Natural killer cell treated with Interleukin-12 subunit alpha and Interleukin-12 subunit beta and Interleukin-15 and Interleukin-18, amount 100 ng/mL, for 72 hours (primary cell): ENCODE results near the gene UBE2L5. TPM values are rescaled to one million over a fixed set of nuclear protein-coding genes. Genes with fewer than 3 reads are reported as not detected.
A peak's percentile ranks its signal among the peaks of the same experiment; 100 is the strongest.
"Not testable (repeated sequence)": the region's sequence is repeated elsewhere in the genome, so short reads cannot be mapped to it uniquely, and the experiment has no call there.

Experiments
- ATAC-seq, 2 donors: fragments of 150-1000 bp; cut with Tn5 transposase in 1 of 2; sonication (Bioruptor Pico), chemical (Tn5 transposase) in 1 of 2; 2 replicates each; pipeline ENCODE4 v1.10.0; 2021
- DNase-seq: peaks from one replicate; pipeline ENCODE4 v3.0.0; 2022; ENCODE audit warnings: low spot score
- H3K27ac Mint-ChIP-seq, 2 donors: 1 replicate in 1 of 2; 2 replicates in 1 of 2; pipeline ENCODE4 v1.8.0; 2022; ENCODE audit warnings: mixed read lengths in 2 of 2, mild to moderate bottlenecking in 1 of 2, moderate library complexity in 1 of 2
- H3K27me3 Mint-ChIP-seq, 2 donors: 1 replicate in 1 of 2; 2 replicates in 1 of 2; pipeline ENCODE4 v1.8.0; 2022; ENCODE audit warnings: mixed read lengths in 2 of 2
- H3K36me3 Mint-ChIP-seq: one replicate; pipeline ENCODE4 v1.8.0; 2022; ENCODE audit warnings: mixed read lengths
- H3K4me1 Mint-ChIP-seq, 2 donors: 1 replicate in 1 of 2; 2 replicates in 1 of 2; pipeline ENCODE4 v1.8.0; 2022; ENCODE audit warnings: low read depth in 2 of 2, mixed read lengths in 2 of 2, mild to moderate bottlenecking in 1 of 2
- H3K4me3 Mint-ChIP-seq: one replicate; pipeline ENCODE4 v1.8.0; 2022; ENCODE audit warnings: mixed read lengths
- H3K9me3 Mint-ChIP-seq: 2 replicates; pipeline ENCODE4 v1.8.0; 2022; ENCODE audit warnings: mixed read lengths
- total RNA-seq, 2 donors: library from RNA; stranded (reverse); gene quantifications; one replicate each; pipeline ENCODE4 v1.2.3, GENCODE V29; 2022

UBE2L5 gene
- total RNA-seq, 2 donors from 2014 or later = not detected

DNA sequence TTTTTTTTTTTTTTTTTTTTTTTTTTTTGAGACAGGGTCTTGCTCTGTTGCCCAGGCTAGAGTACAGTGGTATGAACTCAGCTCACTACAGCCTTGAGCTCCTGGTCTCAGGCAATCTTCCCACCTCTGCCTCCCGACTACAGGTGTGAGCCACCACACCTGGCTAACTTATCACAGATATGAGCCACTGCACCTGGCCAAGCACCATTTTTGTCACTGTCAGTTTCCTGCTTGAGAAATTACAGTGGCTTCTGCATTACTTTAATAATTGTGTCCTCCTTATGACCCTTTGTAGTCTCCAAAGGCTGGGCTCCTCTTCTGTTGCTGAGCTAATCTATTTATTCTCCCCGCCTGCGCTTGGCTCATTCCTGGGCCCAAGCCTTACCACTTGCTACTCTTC, 16.0 kb downstream of the UBE2L5 start:
- Mint-ChIP-seq H3K27me3 (peaks cover 0 to 6% of the 10 kb centered on the region in 2 donors), H3K4me1 (peaks cover 4% of the 10 kb centered on the region in 2 donors), H3K9me3 (no peaks in the 10 kb centered on the region), H3K4me3 (no peak overlapping the region), H3K36me3 (no peaks in the 10 kb centered on the region), H3K27ac (no peak overlapping the region)
- DNase-seq (no peak), ATAC-seq (no peak)

DNA sequence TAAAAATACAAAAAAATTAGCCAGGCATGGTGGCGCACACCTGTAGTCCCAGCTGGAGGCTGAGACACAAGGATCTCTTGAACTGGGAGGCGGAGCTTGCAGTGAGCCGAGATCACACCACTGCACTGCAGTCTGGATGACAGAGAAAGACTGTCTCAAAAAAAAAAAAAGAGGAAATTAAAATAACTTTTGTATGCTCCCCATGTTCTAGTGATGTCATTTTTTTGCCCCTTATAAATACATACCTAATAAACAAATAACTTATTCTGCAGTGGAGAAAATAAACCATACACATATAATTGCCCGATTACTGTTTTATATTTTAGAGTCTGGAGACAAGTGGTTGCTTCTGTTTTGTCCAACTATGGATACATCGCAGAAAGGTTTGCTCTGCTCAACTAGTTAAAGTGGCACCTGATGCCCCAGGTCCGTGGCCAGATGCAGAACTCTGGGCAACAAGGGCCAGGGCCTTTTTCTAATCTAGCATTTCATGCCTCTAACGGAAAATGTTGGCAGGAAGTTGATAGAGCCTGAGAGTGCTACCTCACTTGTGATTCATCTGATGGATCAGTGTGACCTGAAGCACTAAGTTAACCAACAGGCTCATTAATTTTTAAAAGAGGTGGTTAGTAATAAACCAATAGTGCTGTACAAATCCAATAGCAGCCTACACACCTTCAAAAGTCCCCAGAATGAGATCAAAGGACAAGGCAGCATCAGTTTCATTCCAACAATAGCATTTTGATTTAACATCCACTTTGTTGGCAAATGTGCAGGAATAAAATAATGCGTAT, 18.8 kb downstream of the UBE2L5 start:
- ATAC-seq = no peak

DNA sequence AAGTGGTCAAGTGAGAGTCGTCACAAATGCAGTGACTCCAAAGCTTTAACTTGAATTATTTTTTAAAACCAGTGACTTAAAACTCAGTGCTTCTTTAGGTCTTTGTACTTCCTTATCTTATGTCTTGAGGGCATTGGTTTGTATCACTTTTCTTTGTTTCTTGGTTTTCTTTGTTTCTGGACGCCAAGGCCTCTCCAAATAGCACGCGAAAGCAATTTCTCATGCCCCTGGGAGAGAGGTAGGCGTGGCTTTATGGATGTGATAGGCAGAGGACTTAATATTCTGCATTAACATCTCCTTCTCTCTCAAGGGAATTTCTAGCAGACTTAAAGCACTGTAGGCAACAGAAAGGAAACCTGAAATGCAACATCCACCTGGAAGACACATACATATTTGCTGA, 20.6 kb downstream of the UBE2L5 start:
- ATAC-seq = no peak

More for the DNA sequence above, 18.8 kb downstream of the UBE2L5 start:
- no peaks in the 10 kb centered on the region for H3K9me3 Mint-ChIP-seq
- H3K4me3 Mint-ChIP-seq = no peak overlapping the region
- H3K27ac Mint-ChIP-seq = peak overlapping the region in 1 of 2 donors; percentile 65
- H3K4me1 Mint-ChIP-seq = peaks cover 4 to 8% of the 10 kb centered on the region in 2 donors
- H3K27me3 Mint-ChIP-seq = peaks cover 3 to 6% of the 10 kb centered on the region in 2 donors
- H3K36me3 Mint-ChIP-seq = no peaks in the 10 kb centered on the region
- DNase-seq = no peak

DNA sequence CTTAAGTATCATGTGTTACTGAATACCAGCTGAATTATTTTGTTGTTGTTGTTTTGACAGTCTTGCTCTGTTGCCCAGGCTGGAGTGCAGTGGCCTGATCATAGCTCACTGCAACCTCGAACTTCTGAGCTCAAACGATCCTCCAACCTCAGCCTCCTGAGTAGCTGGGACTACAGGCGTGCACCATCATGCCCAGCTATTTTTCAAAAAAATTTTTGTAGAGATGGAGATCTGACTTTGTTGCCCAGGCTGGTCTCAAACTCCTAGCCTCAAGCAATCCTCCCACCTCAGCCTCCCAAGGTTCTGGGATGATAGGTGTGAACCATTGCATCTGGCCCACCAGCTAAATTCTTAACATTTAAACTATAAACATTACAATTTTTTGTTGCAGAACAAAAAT, 21.2 kb downstream of the UBE2L5 start:
- not testable (repeated sequence) for H3K27ac Mint-ChIP-seq, DNase-seq, H3K9me3 Mint-ChIP-seq, H3K27me3 Mint-ChIP-seq, H3K4me3 Mint-ChIP-seq, H3K36me3 Mint-ChIP-seq, ATAC-seq
- H3K4me1 Mint-ChIP-seq = peaks cover 4 to 10% of the 10 kb centered on the region in 2 donors

More for the DNA sequence above, 20.6 kb downstream of the UBE2L5 start:
- Mint-ChIP-seq H3K4me3 (no peak overlapping the region), H3K27me3 (peaks cover 4 to 6% of the 10 kb centered on the region in 2 donors), H3K4me1 (peaks cover 4 to 10% of the 10 kb centered on the region in 2 donors), H3K9me3 (no peaks in the 10 kb centered on the region), H3K36me3 (no peaks in the 10 kb centered on the region), H3K27ac (no peak overlapping the region)
- DNase-seq = no peak

DNA sequence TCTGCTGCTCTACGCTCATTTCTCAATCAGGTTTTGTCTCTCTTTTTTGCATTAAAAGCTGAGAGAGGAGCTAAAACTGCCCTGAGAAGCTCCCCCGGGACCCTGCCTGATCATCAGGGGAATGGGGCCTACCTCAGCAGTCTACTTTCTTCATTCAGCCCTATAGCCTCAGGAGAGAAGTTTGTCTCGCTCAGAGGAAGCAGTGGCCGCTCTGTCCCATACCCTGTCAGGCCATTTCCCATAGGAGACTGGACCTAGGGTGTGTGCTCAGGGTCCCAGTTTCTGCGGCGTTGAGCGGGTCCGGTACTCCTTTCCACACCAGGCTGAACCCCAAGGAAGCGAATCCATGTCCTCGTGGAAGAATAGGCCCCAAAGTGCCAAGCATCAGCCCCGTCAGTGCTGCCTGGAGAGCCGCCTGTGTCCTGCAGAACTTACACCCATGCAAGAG, 21.7 kb downstream of the UBE2L5 start:
- ATAC-seq = no peak
- no peak overlapping the region for H3K4me3 Mint-ChIP-seq

DNA sequence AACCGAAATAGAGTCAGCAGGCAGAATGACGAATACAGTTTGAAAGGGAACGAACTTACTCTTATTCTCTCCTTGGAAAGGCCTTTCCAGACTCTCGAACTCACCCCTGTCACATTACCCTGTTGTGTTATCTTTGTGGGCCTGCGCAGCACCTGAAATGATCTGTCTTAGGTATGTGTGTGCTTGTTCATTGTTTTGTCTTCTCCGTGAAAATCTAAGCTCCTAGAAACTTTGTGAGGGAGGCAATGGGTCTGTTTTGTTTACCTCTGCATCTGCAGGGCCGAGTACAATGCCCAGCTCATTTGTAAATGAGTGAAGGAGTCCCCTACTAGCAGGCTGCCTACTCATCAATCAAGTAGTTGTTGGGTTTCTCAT, 23.8 kb downstream of the UBE2L5 start:
- no peak for ATAC-seq
- no peaks in the 10 kb centered on the region for H3K9me3 Mint-ChIP-seq
- H3K4me3 Mint-ChIP-seq = peak overlapping the region; percentile 30
- H3K36me3 Mint-ChIP-seq = no peaks in the 10 kb centered on the region
- peaks cover 2 to 9% of the 10 kb centered on the region in 2 donors for H3K4me1 Mint-ChIP-seq
- H3K27ac Mint-ChIP-seq = no peak overlapping the region
- peaks cover 6% of the 10 kb centered on the region in 2 donors for H3K27me3 Mint-ChIP-seq
- DNase-seq = no peak

More for the DNA sequence above, 21.7 kb downstream of the UBE2L5 start:
- Mint-ChIP-seq H3K27ac (no peak overlapping the region), H3K27me3 (peaks cover 6% of the 10 kb centered on the region in 2 donors), H3K4me1 (peaks cover 4 to 10% of the 10 kb centered on the region in 2 donors), H3K36me3 (no peaks in the 10 kb centered on the region), H3K9me3 (no peaks in the 10 kb centered on the region)
- DNase-seq = no peak

DNA sequence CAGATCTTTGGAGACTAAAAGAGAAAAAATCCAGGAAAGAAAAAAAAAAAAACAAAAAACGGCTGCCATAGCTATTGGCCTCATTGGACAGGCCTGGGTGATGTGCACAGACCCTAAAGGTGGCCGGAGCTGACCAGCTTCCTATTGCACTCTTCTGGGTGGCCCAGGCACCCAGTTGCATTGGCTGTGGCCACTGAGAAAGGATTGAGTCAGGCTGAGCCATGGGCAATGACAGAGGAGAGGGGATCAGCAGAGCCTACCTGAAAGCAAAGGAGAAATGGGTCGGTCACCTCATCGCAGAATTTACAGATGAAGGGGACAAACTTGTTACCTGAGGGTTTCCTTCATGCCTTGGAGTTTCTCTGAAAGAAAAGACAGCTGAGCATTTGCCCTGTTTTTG, 26.1 kb downstream of the UBE2L5 start:
- Mint-ChIP-seq H3K27me3 (peaks cover 6% of the 10 kb centered on the region in 2 donors), H3K4me1 (peaks cover 0 to 6% of the 10 kb centered on the region in 2 donors), H3K9me3 (no peaks in the 10 kb centered on the region), H3K27ac (no peak overlapping the region), H3K36me3 (no peaks in the 10 kb centered on the region), H3K4me3 (no peak overlapping the region)
- DNase-seq (no peak), ATAC-seq (no peak)

DNA sequence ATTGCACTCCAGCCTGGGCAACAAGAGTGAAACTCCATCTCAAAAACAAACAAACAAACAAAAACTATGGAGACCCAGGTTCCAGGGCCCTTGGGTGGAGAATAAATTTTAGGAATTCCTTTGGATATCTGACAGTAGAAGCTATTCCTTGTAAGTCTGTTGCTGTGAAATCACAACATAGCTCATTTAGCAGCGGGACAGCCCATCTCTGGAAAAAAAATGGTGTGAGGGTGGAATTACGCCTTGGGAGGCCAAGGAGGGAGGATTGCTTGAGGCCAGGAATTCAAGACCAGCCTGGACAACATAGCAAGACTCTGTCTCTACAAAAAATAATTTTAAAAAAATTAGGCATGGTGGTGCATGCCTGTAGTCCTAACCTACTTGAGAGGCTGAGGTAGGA, 27.8 kb downstream of the UBE2L5 start:
- no peak for ATAC-seq
- no peak for DNase-seq
- Mint-ChIP-seq H3K36me3 (no peaks in the 10 kb centered on the region), H3K4me3 (no peak overlapping the region), H3K27me3 (peaks cover 6% of the 10 kb centered on the region in 2 donors), H3K4me1 (peaks cover 0 to 6% of the 10 kb centered on the region in 2 donors), H3K9me3 (no peaks in the 10 kb centered on the region), H3K27ac (no peak overlapping the region)

DNA sequence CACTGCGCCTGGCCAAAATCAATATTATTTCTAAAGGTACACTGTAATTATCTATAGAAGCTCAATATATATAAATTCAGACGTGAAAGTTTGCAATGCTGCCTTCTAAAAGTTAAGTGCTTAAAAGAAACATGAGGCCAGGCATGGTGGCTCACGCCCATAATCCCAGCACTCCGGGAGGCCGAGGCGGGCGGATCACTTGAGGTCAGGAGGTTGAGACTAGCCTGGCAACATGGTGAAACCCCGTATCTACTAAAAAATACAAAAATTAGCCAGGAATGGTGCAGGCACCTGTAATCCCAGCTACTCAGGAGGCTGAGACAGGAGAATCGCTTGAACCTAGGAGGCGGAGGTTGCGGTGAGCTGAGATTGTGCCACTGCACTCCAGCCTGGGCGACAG, 29.2 kb downstream of the UBE2L5 start:
- H3K36me3 Mint-ChIP-seq, DNase-seq, H3K9me3 Mint-ChIP-seq, H3K4me3 Mint-ChIP-seq, H3K4me1 Mint-ChIP-seq, H3K27me3 Mint-ChIP-seq, ATAC-seq, H3K27ac Mint-ChIP-seq: not testable (repeated sequence)

DNA sequence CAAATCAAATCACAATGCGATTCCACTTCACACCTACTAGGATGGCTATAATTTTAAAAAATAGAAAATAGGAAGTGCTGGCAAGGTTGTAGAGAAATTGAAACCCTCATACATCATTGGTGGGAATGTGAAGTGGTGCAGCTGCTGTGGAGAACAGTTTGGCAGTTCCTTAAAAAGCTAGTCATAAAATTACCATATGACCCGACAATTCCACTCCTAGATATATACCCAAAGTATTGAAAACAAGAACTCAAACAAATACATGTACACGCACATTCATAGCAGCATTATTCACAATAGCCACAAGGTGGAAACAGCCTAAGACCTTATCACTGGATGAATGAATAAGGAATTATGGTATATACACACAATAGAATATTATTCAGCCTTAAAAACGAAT, 31.4 kb downstream of the UBE2L5 start:
- H3K27me3 Mint-ChIP-seq = no peaks in the 10 kb centered on the region
- no peaks in the 10 kb centered on the region for H3K9me3 Mint-ChIP-seq
- no peak overlapping the region for H3K4me3 Mint-ChIP-seq
- no peaks in the 10 kb centered on the region for H3K36me3 Mint-ChIP-seq
- no peak overlapping the region for H3K27ac Mint-ChIP-seq
- DNase-seq (no peak), ATAC-seq (no peak)
- peaks cover 6 to 8% of the 10 kb centered on the region in 2 donors for H3K4me1 Mint-ChIP-seq

DNA sequence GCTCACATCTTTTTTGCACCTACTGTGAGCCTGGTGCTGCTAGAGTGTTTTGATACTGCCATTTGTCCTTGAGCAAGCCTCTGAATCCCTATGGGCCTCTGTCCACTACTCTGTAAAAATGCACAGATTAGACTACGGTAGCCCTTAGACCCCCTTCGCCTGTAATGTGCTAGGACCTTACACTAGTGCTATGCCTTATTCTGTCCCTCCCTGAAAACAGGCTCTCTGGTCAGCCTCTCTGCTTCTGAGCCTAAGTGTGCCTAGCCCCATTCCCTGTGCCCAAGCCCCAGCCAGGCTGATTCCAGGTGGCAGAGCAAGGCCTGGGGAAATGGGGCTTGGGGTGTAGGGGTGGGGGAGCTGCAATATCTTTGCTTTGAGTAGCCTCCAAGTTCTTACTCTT, 32.7 kb downstream of the UBE2L5 start:
- Mint-ChIP-seq H3K27ac (no peak overlapping the region), H3K4me1 (peaks cover 13 to 14% of the 10 kb centered on the region in 2 donors)

DNA sequence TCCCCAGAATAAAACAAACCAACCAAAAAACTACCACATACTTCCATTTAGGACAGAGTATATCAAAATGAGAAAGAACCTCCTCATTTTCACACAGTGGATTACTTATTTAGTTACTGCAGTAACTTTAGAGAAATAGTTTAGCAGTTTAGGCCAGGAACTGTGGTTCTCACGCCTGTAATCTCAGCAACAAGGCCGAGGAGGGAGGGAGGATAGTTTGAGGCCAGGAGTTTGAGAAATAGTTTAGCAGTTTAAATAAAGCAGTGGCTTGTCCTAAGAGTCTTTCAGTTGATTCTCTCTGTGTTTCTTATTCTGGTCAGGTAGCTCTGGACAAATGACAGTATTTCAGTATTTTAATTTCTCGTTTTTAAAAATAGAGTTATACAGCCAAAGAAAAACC, 34.0 kb downstream of the UBE2L5 start:
- DNase-seq (no peak), ATAC-seq (no peak)
- Mint-ChIP-seq H3K4me3 (no peak overlapping the region), H3K4me1 (peaks cover 15 to 16% of the 10 kb centered on the region in 2 donors), H3K27ac (no peak overlapping the region), H3K27me3 (no peaks in the 10 kb centered on the region), H3K9me3 (no peaks in the 10 kb centered on the region), H3K36me3 (peaks cover 9% of the 10 kb centered on the region)

More for the DNA sequence above, 32.7 kb downstream of the UBE2L5 start:
- H3K9me3 Mint-ChIP-seq = no peaks in the 10 kb centered on the region
- ATAC-seq = peak in 1 of 2 donors; percentile 48
- H3K36me3 Mint-ChIP-seq = peaks cover 7% of the 10 kb centered on the region
- no peak for DNase-seq
- H3K4me3 Mint-ChIP-seq = no peak overlapping the region
- no peaks in the 10 kb centered on the region for H3K27me3 Mint-ChIP-seq

DNA sequence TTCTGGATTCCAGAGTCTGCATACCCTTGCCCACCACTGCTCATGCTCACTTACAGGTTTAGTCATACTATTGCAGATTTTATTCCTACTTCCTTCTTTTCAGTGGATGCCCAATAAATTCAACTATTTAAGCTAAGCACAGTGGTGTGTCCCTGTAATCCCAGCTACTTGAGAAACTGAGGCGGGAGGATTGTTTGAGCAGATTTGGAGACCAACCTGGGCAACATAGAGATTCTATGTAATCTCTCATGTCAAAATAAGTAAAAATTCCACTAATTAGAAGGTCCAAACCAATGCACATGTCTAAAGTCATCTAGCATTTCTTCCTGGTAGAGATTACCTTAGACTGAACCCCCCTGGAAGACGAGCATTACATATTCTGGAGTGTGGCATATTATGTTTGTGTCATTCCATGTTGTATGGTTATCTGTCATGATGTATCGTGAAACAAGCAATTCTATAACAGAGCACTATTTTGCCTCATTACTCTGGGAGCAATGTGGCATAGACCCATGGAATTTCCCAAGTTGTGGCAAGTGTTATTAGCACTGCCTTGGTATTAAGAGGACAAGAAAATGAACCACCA, 35.1 kb downstream of the UBE2L5 start:
- Mint-ChIP-seq H3K36me3 (peaks cover 16% of the 10 kb centered on the region), H3K9me3 (no peaks in the 10 kb centered on the region), H3K4me1 (peaks cover 22 to 23% of the 10 kb centered on the region in 2 donors), H3K4me3 (no peak overlapping the region), H3K27ac (no peak overlapping the region), H3K27me3 (no peaks in the 10 kb centered on the region)
- ATAC-seq = no peak
- no peak for DNase-seq
